K562 (cell line): ENCODE results near the gene UCP3. TPM values are rescaled to one million over a fixed set of nuclear protein-coding genes. Genes with fewer than 3 reads are reported as not detected.
A peak's percentile ranks its signal among the peaks of the same experiment; 100 is the strongest.

Experiments used
- ATAC-seq: fragments of 200-7000 bp; cut with Tn5 transposase; 3 replicates; pipeline ENCODE4 v1.9.1; 2020; ENCODE audit warnings: moderate library complexity
- BruUV-seq: library from RNA; stranded (reverse); fragments of 400-500 nt; replicated peaks from 2 replicates; lab custom pipeline; 2021; lab: Mats Ljungman, UMichigan
- CTCF ChIA-PET: fragments of 300-600 bp; formaldehyde crosslinking; extraction: SDS; loops from one replicate; lab custom pipeline; 2021; ENCODE audit warnings: low intra/inter-chr PET ratio; lab: Yijun Ruan, JAX
- POLR2A ChIA-PET: fragments of 300-600, 350-650 bp; sonication (Branson Sonifier 250); formaldehyde crosslinking; extraction: SDS; loops from one replicate; lab custom pipeline; 2021; ENCODE audit warnings: antibody characterized with exemption, inconsistent platforms; lab: Yijun Ruan, JAX
- DNase-seq, 4 experiments: peaks; one replicate each; pipeline versions ENCODE4 v3.0.0 to v3.0.0-alpha.2; 2011 to 2018; ENCODE audit warnings: low spot score in 3 of 4, mixed read lengths in 3 of 4; ENCODE audit errors: extremely low read depth in 1 of 4
- FAIRE-seq: peaks from 2 replicates; lab custom pipeline; 2011; peaks lifted over from hg19 to GRCh38; lab: Jason Lieb, UNC
- H2AFZ ChIP-seq: 2 replicates; pipeline ENCODE4 v1.6.0; 2011; ENCODE audit warnings: low read depth, low read length, control low read depth, inconsistent platforms
- H3K27ac ChIP-seq: fragments of 200-600 bp; 3 replicates; pipeline ENCODE4 v1.8.0; 2011; ENCODE audit warnings: low read depth, mild to moderate bottlenecking, control low read depth, inconsistent platforms, low read length, moderate library complexity, mixed read lengths; ENCODE audit errors: extremely low read depth
- H3K27me3 ChIP-seq, 2 experiments: fragments of 300-600 bp in 1 of 2; 2 replicates in 1 of 2; 3 replicates in 1 of 2; pipeline versions ENCODE4 v1.6.0 to v1.8.0; 2011; ENCODE audit warnings: inconsistent platforms in 2 of 2, low read length in 2 of 2, mild to moderate bottlenecking in 1 of 2, mixed read lengths in 1 of 2, moderate library complexity in 1 of 2; ENCODE audit not compliant: control insufficient read depth in 2 of 2, insufficient read depth in 2 of 2
- H3K36me3 ChIP-seq: fragments of 300-600 bp; 3 replicates; pipeline ENCODE4 v1.8.0; 2011; ENCODE audit warnings: mild to moderate bottlenecking, low read length, inconsistent platforms; ENCODE audit not compliant: control insufficient read depth, insufficient read depth
- H3K4me1 ChIP-seq, 2 experiments: fragments of 200-600 bp in 1 of 2; replicated peaks in 1 of 2; 2 replicates in 1 of 2; 3 replicates in 1 of 2; pipeline versions ENCODE4 v1.5.1 to v1.8.0; 2011; ENCODE audit warnings: inconsistent platforms in 2 of 2, low read length in 2 of 2, mild to moderate bottlenecking in 1 of 2, mixed read lengths in 1 of 2, moderate library complexity in 1 of 2; ENCODE audit not compliant: control insufficient read depth in 2 of 2, insufficient read depth in 2 of 2
- H3K4me2 ChIP-seq: 2 replicates; pipeline ENCODE4 v1.6.1; 2011; ENCODE audit warnings: low read length, control low read depth, inconsistent platforms, mixed read lengths; ENCODE audit not compliant: insufficient read depth
- H3K4me3 ChIP-seq: fragments of 200-600 bp; sonication (generic), shearing (Covaris generic); 2 replicates; pipeline ENCODE4 v1.5.1; 2016; ENCODE audit warnings: control low read depth, inconsistent platforms
- H3K79me2 ChIP-seq: fragments of 200-600 bp; 3 replicates; pipeline ENCODE4 v1.8.0; 2011; ENCODE audit warnings: low read length, inconsistent platforms; ENCODE audit not compliant: control insufficient read depth, insufficient read depth
- H3K9ac ChIP-seq, 2 experiments: 2 replicates each; pipeline versions ENCODE4 v1.6.0 to v1.6.1; 2011; ENCODE audit warnings: low read depth in 2 of 2, low read length in 2 of 2, control low read depth in 1 of 2, inconsistent platforms in 1 of 2, mild to moderate bottlenecking in 1 of 2, mixed read lengths in 1 of 2; ENCODE audit not compliant: insufficient read depth in 1 of 2
- H3K9me1 ChIP-seq: one replicate; pipeline ENCODE4 v1.6.0; 2011; ENCODE audit warnings: inconsistent platforms, mild to moderate bottlenecking, low read length, moderate library complexity; ENCODE audit not compliant: control insufficient read depth, insufficient read depth
- H3K9me3 ChIP-seq: replicated peaks from 2 replicates; pipeline ENCODE4 v1.5.1; 2011; ENCODE audit warnings: low read depth, low read length, inconsistent platforms; ENCODE audit not compliant: control insufficient read depth, insufficient read depth
- H4K20me1 ChIP-seq: replicated peaks from 2 replicates; pipeline ENCODE4 v1.6.1; 2011; ENCODE audit warnings: low read length, inconsistent platforms, mixed read lengths; ENCODE audit not compliant: control insufficient read depth, insufficient read depth
- C11orf30 ChIP-seq: fragments of 450-650 bp; IDR thresholded peaks from 2 replicates; pipeline ENCODE4 v1.6.1; 2016; ENCODE audit warnings: low read depth, mild to moderate bottlenecking
- CBFA2T2 ChIP-seq: fragments of 450-650 bp; conservative IDR thresholded peaks from 2 replicates; pipeline ENCODE4 v1.6.1; 2017; ENCODE audit warnings: mild to moderate bottlenecking
- GABPB1 ChIP-seq: sonication (generic); formaldehyde crosslinking; IDR thresholded peaks from 2 replicates; pipeline ENCODE4 v1.8.0; 2022; ENCODE audit warnings: mild to moderate bottlenecking, missing genetic modification reagents
- MAFF ChIP-seq: IDR thresholded peaks from 2 replicates; pipeline ENCODE4 v1.6.1; 2012; ENCODE audit warnings: low read length, improper control_type of control experiment
- MAFG ChIP-seq: fragments of 450-650 bp; conservative IDR thresholded peaks from 2 replicates; pipeline ENCODE4 v1.6.1; 2016; ENCODE audit warnings: missing genetic modification characterization, missing compliant biosample characterization
- MAFK ChIP-seq: IDR thresholded peaks from 2 replicates; pipeline ENCODE4 v1.6.1; 2011; ENCODE audit warnings: low read length, improper control_type of control experiment
- MTF1 ChIP-seq: fragments of 250-450 bp; sonication (Bioruptor Pico); IDR thresholded peaks from 2 replicates; pipeline ENCODE4 v1.9.0; 2021; ENCODE audit warnings: moderate library complexity, mild to moderate bottlenecking, inconsistent platforms, borderline replicate concordance
- ZNF316 ChIP-seq: fragments of 450-650 bp; IDR thresholded peaks from 2 replicates; pipeline ENCODE4 v1.6.1; 2016
- WGBS: fragments of 100-300 bp; shearing (Covaris generic); methylation state at CpG from one replicate; pipeline ENCODE4 v1.1.6; 2016; ENCODE audit warnings: low coverage, mixed read lengths; ENCODE audit not compliant: insufficient coverage; ENCODE audit errors: missing lambda C conversion rate; 5-methylcytosine and 5-hydroxymethylcytosine counted together
- in situ Hi-C: fragments of 300-500 bp; cut with MboI; formaldehyde crosslinking; loops from 4 replicates; pipeline ENCODE4 v1.15.0; 2018; ENCODE audit warnings: inconsistent platforms, mixed read lengths
- intact Hi-C: fragments of 100-400 bp; cut with micrococcal nuclease; formaldehyde crosslinking; loops from 2 replicates; pipeline ENCODE4 v1.14.2; 2022
- polyA plus RNA-seq, 8 experiments: library from polyadenylated mRNA; depleted of rRNA in 4 of 8; stranded (reverse) in 5 of 8; unstranded in 3 of 8; fragments of >200 nt; fragmentation: Nextera tagmentation in 2 of 8; fragmentation: Illumina TruSeq in 1 of 8; extraction: Ambion mirVana in 2 of 8; extraction: Trizol in 1 of 8; gene quantifications; 2 replicates each; pipeline versions ENCODE4 v1.2.1 to v1.2.3, GENCODE V29; 2011 to 2014; ENCODE audit warnings: inconsistent platforms in 1 of 8, missing spikeins in 1 of 8
- total RNA-seq, 7 experiments: library from RNA; depleted of rRNA in 6 of 7; stranded (reverse); fragments of >200 nt in 6 of 7; fragmentation: Illumina TruSeq in 2 of 7; extraction: Trizol in 2 of 7; gene quantifications; 2 replicates each; pipeline versions ENCODE4 v1.2.1 to v1.2.3, GENCODE V29; 2011 to 2021; ENCODE audit warnings: low replicate concordance in 1 of 7
- TF ChIP-seq, protein P1 (sequence below): fragments of 150-350 bp; IDR thresholded peaks from 2 replicates; pipeline ENCODE4 v1.6.1; 2014; ENCODE audit warnings: low read depth, mild to moderate bottlenecking, low read length, borderline replicate concordance

Gene UCP3
- total and polyA plus RNA-seq, 9 of the 15 experiments (the other 6 are each of a cell fraction or from before 2014, with no cell fraction given) = 0.05 to 0.65 (median 0.25) TPM; not detected in 2

DNA sequence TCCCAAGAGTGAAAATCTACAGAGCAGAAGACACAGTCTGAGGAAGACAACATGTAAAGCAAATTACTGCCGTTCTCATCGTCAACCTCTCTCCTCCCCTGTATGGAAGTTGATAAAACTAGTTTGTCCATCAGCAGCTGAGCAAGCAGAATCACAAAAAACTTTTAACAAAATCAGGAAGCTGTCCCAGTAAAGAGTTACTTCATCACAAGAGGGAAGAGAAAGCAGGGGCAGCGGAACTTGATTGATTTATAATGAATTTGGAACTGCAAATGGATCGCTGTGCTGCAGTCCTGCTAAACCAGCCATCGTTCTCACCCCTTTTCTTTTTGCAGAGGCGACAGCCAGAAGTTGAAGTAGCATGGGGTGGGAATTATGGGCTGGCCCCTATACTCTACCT is 13.7 kb upstream of the UCP3 start (continued):
- TF ChIP-seq, protein P1, sequence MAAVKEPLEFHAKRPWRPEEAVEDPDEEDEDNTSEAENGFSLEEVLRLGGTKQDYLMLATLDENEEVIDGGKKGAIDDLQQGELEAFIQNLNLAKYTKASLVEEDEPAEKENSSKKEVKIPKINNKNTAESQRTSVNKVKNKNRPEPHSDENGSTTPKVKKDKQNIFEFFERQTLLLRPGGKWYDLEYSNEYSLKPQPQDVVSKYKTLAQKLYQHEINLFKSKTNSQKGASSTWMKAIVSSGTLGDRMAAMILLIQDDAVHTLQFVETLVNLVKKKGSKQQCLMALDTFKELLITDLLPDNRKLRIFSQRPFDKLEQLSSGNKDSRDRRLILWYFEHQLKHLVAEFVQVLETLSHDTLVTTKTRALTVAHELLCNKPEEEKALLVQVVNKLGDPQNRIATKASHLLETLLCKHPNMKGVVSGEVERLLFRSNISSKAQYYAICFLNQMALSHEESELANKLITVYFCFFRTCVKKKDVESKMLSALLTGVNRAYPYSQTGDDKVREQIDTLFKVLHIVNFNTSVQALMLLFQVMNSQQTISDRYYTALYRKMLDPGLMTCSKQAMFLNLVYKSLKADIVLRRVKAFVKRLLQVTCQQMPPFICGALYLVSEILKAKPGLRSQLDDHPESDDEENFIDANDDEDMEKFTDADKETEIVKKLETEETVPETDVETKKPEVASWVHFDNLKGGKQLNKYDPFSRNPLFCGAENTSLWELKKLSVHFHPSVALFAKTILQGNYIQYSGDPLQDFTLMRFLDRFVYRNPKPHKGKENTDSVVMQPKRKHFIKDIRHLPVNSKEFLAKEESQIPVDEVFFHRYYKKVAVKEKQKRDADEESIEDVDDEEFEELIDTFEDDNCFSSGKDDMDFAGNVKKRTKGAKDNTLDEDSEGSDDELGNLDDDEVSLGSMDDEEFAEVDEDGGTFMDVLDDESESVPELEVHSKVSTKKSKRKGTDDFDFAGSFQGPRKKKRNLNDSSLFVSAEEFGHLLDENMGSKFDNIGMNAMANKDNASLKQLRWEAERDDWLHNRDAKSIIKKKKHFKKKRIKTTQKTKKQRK = no peak
- no peak for TF ChIP-seq CBFA2T2
- TF ChIP-seq, all 486 proteins: peak for 0

DNA sequence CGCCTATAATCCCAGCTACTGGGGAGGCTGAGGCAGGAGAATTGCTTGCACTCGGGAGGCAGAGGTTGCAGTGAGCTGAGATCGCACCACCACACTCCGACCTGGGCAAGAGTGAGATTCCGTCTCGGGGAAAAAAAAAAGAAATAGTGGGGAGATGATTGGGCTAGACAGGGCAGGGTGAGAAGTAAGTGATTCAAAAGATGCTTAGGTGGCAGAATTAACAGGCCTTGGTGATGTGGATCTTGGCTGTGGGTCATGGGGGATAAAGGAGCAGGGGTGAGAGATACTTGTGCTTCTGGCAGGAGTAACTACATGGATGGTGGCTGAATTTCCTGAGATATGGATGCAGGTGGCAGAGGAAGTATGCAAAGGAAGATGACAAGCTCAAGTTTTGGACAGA is 13.1 kb upstream of the UCP3 start:
- Histone ChIP-seq H3K79me2 (no peaks in the 10 kb centered on the region), H4K20me1 (no peaks in the 10 kb centered on the region; the same call in 1 of the 2 replicates), H3K9me1 (no peaks in the 10 kb centered on the region), H3K4me1 (peaks cover 0 to 15% of the 10 kb centered on the region in 2 experiments; a peak in 3 of 5 replicates), H3K36me3 (no peaks in the 10 kb centered on the region; the same call in 2 of the 3 replicates), H2AFZ (no peak overlapping the region), H3K27ac (no peak overlapping the region), H3K27me3 (no peaks in the 10 kb centered on the region), H3K9me3 (no peaks in the 10 kb centered on the region), H3K4me2 (no peak overlapping the region), H3K9ac (no peak overlapping the region), H3K4me3 (no peak overlapping the region)
- POLR2A ChIA-PET = no interaction called here
- ATAC-seq (no peak), FAIRE-seq (no peak), DNase-seq (no peak)
- TF ChIP-seq C11orf30 (peak; percentile 71), MTF1 (CRISPR knock-in tag) (no peak), MAFF (0 out of 2 replicates have a peak, but pooled peaks have one; percentile 18), GABPB1 (CRISPR knock-in tag) (no peak), MAFK (peak; percentile 27; the same call in 1 of the 2 replicates), MAFG (0 out of 2 replicates have a peak, but pooled peaks have one; percentile 31), ZNF316 (peak; percentile 84)
- WGBS = 75% methylated on average over 2 of the region's 6 CpGs
- intact Hi-C loops (no loop called here), in situ Hi-C loops (no loop called here)
- CTCF ChIA-PET = no interaction called here
- BruUV-seq = no TSS peak
